GM21515 (cell line): ENCODE measurements around the gene ALDH16A1.
"Not testable (repeated sequence)": the region's sequence is repeated elsewhere in the genome, so short reads cannot be mapped to it uniquely, and the experiment has no call there.

Source experiments
- ATAC-seq: cut with Tn5 transposase; IDR thresholded peaks from one replicate; pipeline ENCODE4 v1.9.1; 2021; ENCODE audit not compliant: unreplicated experiment

The ALDH16A1 gene

DNA sequence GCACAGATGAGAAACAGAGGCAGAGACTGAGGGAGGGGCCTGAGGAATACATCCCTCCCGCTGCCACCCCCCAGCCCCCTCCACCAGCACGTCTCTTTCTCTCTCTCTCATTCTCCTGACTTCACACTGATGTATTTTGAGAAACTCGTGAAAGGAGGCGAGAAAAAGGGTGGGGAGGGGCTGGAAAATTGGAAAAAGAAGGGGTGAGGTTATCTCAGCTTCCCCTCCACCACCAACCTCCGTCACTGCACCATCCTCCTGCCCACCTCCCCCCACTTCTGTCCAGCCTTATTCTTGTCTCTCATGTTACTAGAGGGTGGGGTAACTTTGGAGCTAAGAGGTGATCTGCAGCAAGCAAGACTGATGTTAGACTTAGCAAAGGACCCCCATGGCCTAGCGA, 13.2 kb upstream of the ALDH16A1 start:
- no peak for ATAC-seq

DNA sequence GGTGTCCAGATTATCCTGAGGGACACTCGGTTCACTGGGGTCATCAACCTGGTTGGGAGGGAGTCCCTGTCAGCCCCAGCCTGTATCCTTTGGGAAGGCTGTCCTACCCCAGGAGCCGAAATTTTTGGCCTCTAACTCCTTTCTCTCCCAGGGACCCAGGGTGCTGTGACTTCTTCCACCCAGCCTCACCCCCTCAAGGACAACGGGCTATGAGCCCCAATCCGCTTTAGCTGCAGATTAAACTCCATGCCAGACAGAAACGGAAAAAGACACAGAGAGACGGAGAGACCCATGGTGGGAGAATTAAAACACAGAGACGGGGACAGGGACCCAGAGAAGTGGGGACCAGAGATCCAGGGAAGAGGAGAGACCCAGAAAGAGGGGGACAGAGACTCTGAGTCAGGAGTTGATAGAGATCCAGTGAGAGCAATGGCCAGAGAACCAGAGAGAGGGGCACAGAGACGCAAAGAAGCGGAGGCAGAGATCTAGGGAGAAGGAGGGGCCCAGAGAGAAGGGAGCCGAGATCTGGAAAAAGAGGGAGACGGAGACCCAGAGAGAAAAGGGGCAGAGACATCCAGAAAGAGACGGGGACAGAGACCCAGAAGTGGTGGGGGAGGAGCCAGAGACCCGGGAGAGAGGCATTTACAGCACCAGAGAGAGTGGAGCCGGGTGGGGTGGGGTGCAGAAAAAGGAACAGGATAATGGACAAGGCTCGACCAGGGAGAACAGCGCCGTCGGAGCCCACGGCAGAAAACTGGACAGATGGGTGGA, 12.4 kb upstream of the ALDH16A1 start:
- no peak for ATAC-seq

DNA sequence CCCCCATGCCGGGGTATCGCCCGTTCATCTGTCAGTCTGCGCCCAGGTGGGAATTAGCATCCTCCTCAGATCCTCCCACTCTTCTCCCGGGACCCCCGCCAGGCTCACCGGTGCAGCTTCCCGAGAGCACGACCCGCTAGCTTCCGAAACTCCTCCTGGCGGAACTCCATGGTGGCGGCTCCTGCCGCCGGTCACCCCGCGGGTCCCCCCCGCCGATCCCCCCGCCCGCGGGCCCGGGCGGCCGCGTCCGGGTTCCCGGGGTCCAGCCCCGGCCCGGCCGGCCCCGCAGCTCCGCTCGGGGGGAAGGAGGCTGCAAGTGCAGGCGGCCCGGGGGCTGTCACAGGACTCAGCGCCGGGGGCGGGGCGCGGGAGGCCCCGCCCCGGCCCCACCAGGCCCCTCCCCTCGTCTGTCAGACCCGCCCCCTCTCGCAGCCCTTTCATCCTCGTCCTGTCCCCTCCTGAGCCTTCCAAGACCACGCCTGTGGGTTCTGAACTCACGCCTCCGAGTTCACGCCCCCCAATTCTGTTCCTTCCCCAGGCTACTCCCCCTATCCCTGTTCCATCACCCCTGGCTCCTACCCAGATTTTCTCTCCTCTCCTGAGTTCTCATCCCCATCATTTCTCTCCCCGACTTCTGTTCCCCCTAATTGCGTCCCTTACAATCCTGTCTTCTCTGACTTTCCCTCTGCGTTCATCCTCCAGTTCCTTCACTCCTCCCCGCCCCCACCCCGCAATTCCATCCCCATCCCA, 11.6 kb upstream of the ALDH16A1 start, which contains the start of gene SLC17A7:
Gene SLC17A7, minus strand, starts transcription at position 318 of the 750 bp plus-strand sequence. Its CDS starts 148 bp downstream, at position 170.
- no peak for ATAC-seq

DNA sequence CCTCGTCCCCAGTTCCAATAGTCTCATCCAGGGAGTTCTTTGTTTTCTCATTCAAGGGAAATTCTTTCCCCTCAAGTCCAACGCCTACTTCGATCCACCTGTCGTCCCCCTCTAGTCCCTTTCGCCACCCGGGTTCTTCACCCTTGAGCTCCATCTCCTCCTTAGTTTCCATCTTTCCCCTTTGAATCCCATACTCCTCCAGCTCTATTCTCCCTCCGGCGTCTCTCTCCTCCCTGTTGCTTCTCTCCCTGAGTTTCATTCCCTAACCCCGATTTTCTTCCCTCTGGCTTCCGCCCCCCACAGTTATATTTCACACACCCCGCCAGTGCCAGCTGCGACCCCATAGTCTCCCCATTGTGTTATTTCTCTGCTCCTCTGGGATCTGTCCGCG, 11.1 kb upstream of the ALDH16A1 start:
- ATAC-seq: no peak

DNA sequence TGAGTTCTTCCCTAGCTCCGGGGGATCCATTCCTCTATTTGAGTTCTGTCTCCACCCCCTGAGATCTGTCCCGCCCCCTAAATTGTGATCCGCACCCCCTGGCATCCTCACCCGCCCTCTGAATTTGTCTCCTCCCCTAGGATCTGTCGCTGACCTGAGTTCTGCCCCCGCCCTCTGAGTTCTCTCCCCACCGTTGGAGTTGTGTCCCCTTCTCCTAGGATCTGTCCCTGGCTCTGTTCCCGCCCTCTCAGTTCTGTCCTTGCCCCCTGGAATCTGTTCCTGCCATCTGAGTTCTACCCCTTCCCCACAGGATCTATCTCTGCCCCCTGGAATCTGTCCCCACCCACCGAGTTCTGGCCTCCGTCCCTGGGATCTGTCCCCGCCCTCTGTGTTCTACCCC, 10.7 kb upstream of the ALDH16A1 start:
- ATAC-seq: no peak

DNA sequence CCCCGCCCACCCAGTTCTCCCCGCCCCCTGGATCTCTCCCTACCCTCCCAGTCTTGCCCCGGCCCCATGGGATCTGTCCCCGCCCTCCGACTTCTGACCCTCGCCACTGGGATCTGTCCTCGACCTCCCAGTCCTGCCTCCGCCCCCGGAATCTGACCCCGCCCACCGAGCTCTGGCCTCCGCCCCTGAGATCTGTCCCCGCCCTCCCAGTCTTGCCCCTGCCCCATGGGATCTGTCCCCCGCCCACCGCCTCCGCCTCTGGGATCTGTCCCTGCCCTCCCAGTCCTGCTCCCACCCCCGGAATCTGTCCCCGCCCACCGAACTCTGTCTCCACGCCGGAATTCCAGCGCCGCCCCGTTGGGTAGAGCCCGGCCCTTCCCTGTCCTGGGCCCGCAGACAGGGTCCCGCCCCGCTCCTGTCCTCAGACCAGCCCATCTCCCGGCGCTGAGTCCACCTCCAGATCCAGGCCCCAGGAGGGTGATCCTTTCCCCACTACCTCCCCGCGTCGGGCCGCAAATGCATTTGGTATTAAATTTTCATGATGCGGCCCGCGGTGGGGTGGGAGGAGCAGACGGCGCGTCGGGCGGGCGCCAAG, 10.2 kb upstream of the ALDH16A1 start:
- no peak for ATAC-seq

DNA sequence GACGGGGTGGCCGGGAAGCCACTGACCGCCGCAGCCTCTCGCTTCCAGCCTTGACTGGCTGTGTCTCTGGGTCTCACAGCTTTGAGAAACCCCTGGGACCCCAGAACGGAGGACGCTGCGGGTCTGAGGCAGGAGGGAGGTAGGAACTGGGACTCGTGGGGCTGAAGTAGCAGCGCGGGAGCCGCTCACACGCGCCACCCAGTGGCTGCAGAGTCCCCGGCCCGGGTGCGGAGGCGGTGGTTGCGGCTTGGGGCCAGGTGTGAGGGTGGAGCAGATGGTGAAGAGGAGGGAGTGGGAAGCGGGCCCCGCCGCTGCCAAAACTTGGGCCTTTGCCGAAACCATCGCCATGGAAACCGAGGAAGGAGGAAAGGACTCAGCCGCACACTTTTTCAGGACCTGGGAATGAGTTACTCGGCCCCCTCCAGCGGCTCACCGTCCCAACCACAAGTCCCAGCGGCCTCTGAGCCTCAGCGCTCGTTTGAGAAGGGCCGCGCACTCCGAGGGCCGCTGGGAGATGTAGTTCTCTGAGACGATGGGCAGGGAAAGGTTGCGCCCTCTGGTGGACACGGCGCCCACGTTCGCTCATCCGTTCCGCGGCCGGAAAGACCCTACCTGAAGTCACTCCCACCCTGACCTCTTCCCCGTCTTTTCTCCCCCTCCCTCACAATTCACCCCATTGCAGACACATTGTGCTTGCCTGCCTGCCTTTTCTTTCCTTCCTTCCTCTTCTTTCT, 9.5 kb upstream of the ALDH16A1 start:
- ATAC-seq: peak; percentile 68

DNA sequence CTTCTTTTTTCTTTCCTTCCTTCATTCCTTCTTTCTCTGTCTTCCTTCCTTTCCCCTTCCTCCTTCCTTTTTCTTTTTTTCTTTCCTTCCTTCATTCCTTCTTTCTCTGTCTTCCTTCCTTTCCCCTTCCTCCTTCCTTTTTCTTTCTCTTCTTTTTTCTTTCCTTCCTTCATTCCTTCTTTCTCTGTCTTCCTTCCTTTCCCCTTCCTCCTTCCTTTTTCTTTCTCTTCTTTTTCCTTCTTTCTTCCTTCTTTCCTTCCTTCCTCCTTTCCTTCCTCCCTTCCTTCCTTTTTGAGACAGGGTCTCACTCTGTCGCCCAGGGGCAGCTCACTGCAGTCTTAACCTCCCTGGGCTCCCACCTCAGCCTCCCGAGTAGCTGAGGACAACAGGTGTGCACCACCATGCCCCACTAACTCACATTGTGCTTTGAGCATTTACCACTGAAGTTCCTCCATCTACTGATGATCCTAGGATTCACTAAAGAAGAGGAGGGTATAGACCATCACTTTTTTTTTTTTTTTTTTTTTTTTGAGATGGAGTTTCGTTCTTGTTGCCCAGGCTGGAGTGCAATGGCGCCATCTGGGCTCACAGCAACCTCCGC, 8.8 kb upstream of the ALDH16A1 start:
- ATAC-seq: not testable (repeated sequence)

DNA sequence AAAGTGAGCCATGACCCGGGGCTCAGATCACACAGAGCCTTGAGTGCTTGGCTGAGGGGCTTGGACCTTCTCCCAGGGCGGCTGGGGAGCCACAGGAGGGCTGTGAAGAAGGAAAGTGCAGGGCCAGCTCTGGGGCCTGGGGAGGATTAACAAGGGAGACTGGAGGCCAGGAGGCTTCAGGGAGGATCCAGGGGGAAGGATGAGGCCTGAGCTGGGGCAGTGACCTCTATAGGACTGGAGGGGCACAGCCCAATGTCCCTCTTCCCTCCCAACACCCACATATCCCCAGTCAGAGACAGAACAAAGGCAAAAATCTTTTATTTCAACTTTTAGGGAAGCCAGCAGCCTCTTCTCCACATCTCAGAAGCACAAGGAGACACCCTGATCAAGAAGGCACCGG, 7.0 kb upstream of the ALDH16A1 start:
- no peak for ATAC-seq

DNA sequence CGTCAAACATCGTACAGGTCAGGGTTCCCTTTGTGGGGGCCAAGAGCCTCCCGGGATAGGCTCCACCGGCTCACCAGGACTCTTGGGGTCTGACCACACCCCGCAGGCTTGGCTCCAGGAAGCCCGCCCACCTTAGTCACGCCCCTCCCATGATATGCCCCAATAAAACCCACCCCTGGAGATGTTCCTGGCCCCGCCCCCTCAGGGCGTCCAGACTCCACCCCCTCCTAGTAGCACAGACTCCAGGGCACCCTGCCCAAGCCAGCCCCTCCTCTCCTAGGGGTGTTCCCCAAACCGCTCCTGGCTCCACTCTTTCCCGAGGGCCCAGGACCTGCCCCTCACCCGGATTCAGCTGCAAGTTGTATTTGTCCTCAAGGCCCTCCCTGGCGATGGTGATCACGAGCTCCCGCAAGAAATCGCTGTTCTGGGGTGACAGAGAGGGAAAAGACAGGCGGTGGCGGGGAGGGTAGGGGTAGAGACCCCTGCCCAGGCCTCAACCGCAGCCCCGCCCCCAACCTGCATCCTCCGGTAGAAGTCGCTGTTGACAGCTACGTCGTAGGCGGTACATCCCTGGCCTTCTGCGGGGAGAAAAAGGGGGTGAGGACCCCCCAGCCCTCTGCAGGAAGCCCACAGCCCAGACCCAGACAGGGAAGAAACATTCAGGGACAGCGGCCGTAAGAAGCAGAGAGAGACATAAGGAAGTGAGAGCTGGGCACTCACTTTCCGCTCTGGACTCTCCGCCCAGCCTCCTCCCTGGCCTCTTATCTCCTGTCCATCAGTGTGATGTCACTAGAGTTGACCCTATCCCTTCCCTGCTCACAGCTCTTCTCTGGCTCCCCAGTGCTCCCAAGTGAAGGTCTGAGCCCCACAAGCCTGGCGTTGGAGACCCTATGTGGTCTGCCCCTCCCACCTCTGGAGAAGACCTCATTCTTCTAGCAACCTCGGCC, 5.3 kb upstream of the ALDH16A1 start:
- no peak for ATAC-seq

DNA sequence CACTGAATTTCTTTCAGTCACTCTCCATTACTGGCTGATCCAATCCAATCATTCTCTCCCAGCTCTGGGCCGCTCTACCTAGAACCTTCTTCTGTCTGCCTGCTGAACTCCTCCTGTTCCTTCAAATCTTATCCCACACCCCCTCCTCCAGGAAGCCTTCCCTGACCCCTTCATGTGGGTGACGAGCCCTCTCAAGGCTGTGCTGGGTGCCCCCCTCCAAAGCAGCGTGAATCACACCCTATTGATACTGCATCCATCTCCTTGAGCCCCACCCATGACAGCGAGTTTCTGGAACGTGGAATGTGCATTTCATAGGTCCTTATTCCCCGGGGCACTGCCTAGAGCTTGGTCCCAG, 4.6 kb upstream of the ALDH16A1 start:
- no peak for ATAC-seq

DNA sequence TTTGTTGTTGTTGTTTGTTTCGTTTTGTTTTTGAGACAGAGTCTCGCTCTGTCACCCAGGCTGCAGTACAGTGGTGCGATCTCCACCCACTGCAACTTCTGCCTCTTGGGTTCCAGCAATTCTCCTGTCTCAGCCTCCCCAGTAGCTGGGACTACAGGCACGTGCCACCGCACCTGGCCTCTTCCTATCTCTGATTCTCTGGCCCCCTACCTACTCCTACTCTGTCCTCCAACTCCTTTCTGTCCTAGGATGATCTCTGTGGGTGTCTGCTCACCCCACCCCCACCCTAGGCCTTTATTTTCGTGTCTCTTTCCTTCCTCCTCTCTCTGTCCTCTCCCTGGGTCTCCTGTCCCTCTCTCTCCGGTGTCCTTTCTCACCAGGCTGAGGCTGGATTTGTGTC, 2.6 kb upstream of the ALDH16A1 start:
- no peak for ATAC-seq

DNA sequence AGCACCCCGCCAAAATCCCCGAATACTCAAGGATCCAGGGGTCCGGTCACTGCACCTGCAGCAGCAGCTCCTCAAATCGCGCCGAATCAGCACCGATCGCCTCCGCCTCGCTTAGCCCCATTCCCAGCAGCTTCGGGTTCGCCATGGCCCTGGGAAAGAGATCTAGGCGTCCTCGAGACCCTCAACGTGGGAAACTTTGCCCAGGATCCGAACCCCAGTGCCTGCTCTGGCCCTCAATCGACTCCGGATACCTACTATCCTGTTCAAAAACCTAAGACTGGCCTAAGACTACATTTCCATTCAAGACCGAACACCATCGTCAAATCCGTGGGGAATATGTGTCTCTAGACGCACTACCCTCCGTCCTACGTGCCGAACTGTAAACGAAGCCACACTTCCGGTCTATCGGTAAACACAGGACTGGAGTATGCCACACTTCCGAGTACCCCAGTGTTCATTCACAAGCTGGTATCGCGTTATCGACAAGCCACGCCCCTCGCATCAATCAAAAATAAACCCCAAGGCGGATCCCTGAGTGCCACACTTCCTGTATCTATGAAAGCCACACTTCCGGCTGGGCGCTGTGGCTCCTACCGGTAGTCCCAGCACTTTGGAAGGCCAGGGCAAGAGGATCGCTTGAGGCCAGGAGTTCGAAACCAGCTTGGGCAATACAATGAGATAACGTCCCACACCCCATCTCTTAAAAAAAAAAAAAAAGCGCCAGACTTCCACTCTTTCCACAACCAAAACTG, 1.4 kb upstream of the ALDH16A1 start, which contains the start of gene PIH1D1:
Gene PIH1D1, minus strand, starts transcription at position 385 of the 752 bp plus-strand sequence. Its CDS starts 240 bp downstream, at position 145.
- peak; percentile 50 for ATAC-seq

DNA sequence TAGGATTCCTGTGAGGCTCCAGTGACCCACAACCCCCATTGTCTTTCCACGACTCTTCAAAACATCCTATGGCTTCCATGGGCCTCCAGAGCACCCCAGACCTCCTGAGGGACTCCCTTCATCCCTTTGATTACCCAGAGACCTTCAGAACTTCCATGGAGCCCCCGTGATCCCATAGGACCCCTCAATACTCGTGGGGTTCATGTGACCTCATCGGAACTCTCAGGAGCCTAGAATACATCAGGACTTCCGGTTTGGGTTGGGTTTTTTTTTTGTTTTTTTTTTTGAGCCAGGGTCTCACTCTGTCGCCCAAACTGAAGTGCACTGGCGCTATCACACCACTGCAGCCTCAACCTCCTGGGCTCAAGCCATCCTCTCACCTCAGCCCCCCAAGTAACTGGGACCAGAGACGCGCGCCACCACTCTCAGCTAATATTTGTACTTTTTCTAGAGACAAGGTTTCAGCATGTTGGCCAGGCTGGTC, 774 bp downstream of the ALDH16A1 start:
- ATAC-seq: no peak

DNA sequence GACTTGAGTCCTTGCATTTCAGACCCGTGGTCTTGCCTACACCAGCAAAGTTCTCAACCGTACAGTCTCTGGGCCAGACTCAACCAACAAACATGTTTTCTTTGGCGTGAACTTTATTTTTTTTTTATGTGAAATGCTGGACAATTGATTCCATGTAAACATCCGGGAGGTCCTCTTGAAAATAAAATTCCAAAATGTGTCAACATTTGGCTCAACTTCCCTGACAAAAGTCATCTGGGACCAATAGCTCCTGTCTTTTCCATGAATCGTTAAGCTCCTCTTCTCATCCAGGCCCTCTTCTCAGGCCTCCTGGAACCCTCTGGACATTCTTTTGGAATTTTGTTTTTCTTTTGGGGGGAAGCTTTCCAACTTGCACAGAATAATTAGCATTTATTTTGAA, 2.7 kb downstream of the ALDH16A1 start:
- no peak for ATAC-seq

DNA sequence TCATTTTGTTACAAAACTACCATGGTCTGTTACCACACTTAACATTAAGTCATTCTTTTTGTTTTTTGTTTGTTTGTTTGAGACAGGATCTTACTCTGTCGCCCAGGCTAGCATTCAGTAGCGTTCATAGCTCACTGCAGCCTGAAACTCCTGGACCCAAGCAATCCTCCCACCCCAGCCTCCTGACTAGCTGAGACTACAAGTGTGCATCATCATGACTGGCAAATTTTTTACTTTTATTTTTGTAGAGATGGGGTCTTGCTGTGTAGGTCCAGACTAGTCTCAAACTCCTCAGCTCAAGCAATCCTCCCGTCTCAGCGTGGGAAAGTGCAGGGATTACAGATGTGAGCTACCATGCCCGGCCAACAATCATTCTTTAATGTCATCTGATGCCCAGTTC, 3.3 kb downstream of the ALDH16A1 start:
- no peak for ATAC-seq

DNA sequence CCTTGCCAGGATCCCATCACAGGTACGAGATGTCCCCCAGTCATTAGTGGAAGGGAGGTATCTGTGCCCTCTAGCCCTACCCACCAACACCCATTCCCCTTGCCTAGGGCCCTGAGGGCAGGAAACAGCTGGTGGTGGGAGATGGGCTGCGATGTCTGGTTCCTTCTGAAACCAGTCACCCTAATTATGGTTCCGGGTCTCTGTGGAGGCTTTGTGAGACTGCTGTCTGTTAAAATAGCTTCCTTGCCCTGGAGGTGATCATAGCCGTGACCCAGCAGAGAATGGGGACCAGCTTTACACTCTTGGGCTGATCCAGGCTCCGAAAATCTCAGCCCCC, 5.5 kb downstream of the ALDH16A1 start:
- no peak for ATAC-seq

DNA sequence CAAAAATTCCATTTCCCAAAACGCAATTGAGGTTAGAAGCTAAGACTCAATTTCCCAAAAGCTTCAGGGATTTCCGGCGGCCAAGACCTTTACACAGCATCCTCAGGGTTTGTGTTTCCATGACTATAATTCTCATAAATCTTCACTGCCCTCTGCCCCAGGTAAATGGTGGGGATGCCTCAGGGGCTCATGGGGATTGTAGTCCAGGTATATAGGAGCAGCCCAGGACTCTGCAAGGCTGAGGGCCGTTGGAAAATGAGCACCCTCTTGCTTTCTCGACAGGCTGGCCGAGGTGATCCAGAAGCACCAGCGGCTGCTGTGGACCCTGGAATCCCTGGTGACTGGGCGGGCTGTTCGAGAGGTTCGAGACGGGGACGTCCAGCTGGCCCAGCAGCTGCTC, 6.4 kb downstream of the ALDH16A1 start:
- no peak for ATAC-seq

DNA sequence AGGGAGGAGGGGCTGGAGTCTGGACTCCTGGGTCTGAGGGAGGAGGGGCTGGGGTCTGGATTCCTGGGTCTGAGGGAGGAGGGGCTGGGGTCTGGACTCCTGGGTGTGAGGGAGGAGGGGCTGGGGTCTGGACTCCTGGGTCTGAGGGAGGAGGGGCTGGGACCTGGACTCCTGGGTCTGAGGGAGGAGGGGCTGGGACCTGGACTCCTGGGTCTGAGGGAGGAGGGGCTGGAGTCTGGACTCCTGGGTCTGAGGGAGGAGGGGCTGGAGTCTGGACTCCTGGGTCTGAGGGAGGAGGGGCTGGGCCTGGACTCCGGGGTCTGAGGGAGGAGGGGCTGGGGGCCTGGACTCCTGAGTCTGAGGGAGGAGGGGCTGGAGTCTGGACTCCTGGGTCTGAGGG, 8.1 kb downstream of the ALDH16A1 start:
- not testable (repeated sequence) for ATAC-seq
